ENCODE measurements around the gene DPT.

- TF ChIP-seq, protein P1, sequence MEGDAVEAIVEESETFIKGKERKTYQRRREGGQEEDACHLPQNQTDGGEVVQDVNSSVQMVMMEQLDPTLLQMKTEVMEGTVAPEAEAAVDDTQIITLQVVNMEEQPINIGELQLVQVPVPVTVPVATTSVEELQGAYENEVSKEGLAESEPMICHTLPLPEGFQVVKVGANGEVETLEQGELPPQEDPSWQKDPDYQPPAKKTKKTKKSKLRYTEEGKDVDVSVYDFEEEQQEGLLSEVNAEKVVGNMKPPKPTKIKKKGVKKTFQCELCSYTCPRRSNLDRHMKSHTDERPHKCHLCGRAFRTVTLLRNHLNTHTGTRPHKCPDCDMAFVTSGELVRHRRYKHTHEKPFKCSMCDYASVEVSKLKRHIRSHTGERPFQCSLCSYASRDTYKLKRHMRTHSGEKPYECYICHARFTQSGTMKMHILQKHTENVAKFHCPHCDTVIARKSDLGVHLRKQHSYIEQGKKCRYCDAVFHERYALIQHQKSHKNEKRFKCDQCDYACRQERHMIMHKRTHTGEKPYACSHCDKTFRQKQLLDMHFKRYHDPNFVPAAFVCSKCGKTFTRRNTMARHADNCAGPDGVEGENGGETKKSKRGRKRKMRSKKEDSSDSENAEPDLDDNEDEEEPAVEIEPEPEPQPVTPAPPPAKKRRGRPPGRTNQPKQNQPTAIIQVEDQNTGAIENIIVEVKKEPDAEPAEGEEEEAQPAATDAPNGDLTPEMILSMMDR (IDR thresholded peaks at IDR 0.05; ENCODE audit: insufficient read depth, low read depth, low read length), result no peak
- no peak for TF ChIP-seq EZH2 (IDR thresholded peaks at IDR 0.05; ENCODE audit: insufficient read depth, low read length)
These were observed 26.9 kb upstream of the DPT start for GRCh38 chr1:168755800-168756418.
